ENCODE data around the gene MAN2A1. TPM values are rescaled to one million over a fixed set of nuclear protein-coding genes. Genes with fewer than 3 reads are reported as not detected.

The MAN2A1 gene
- polyA plus RNA-seq, 1 donor from 2014 or later = 5.7 TPM

GRCh38 chr5:109694451-109694891 lies 4.7 kb downstream of the MAN2A1 start:
- Histone ChIP-seq H3K27me3 (ENCODE audit: insufficient read depth, low read depth, low read length) (no peaks in the 10 kb centered on the region), H2AFZ (ENCODE audit: low read depth, low read length) (no peak overlapping the region), H3K9ac (ENCODE audit: low read length) (no peak overlapping the region), H3F3A (ENCODE audit: insufficient read depth, low read length, poor library complexity, severe bottlenecking) (no peaks in the 10 kb centered on the region), H3K79me2 (replicated peaks; ENCODE audit: insufficient read depth, low read length) (peaks cover 42% of the 10 kb centered on the region), H4K20me1 (ENCODE audit: insufficient read depth) (no peaks in the 10 kb centered on the region), H3K4me3 (ENCODE audit: low read length) (no peak overlapping the region), H3K36me3 (ENCODE audit: insufficient read depth, low read length) (no peaks in the 10 kb centered on the region), H3K27ac (ENCODE audit: low read length) (no peak overlapping the region), H3K9me3 (ENCODE audit: low read length) (no peaks in the 10 kb centered on the region), H3K4me2 (ENCODE audit: low read length) (no peak overlapping the region), H3K9me2 (ENCODE audit: insufficient read depth, low read length) (no peaks in the 10 kb centered on the region)
- no peak for TF ChIP-seq REST (IDR thresholded peaks at IDR 0.05; ENCODE audit: borderline replicate concordance)
- no peak for TF ChIP-seq EP300 (conservative IDR thresholded peaks at IDR 0.05; ENCODE audit: poor library complexity, severe bottlenecking)
- no peak for TF ChIP-seq TAF1 (IDR thresholded peaks at IDR 0.05; ENCODE audit: low read depth)
- TF ChIP-seq MXI1 (conservative IDR thresholded peaks at IDR 0.05; ENCODE audit: poor library complexity, severe bottlenecking) = no peak
- TF ChIP-seq RAD21 (conservative IDR thresholded peaks at IDR 0.05) = no peak
- TF ChIP-seq EZH2 (IDR thresholded peaks at IDR 0.05; ENCODE audit: borderline replicate concordance, insufficient read depth, low read length, poor library complexity, severe bottlenecking) = no peak
- no peak for TF ChIP-seq SMC3 (conservative IDR thresholded peaks at IDR 0.05; ENCODE audit: poor library complexity)

- H4K20me1 ChIP-seq (ENCODE audit: insufficient read depth) = no peaks in the 10 kb centered on the region
- H3K4me2 ChIP-seq (ENCODE audit: low read length) = no peak overlapping the region
- no peak overlapping the region for H3K4me3 ChIP-seq (ENCODE audit: low read length)
Measured at GRCh38 chr5:109695005-109695926, 5.5 kb downstream of the MAN2A1 start.

More at GRCh38 chr5:109695005-109695926, 5.5 kb downstream of the MAN2A1 start:
- Histone ChIP-seq H3K9me3 (ENCODE audit: low read length) (no peaks in the 10 kb centered on the region), H3F3A (ENCODE audit: insufficient read depth, low read length, poor library complexity, severe bottlenecking) (no peaks in the 10 kb centered on the region), H3K36me3 (ENCODE audit: insufficient read depth, low read length) (no peaks in the 10 kb centered on the region), H3K27ac (ENCODE audit: low read length) (no peak overlapping the region), H3K9ac (ENCODE audit: low read length) (no peak overlapping the region), H3K9me2 (ENCODE audit: insufficient read depth, low read length) (no peaks in the 10 kb centered on the region), H3K27me3 (ENCODE audit: insufficient read depth, low read depth, low read length) (no peaks in the 10 kb centered on the region), H3K79me2 (replicated peaks; ENCODE audit: insufficient read depth, low read length) (peaks cover 46% of the 10 kb centered on the region), H2AFZ (ENCODE audit: low read depth, low read length) (no peak overlapping the region)
- TF ChIP-seq CTCF (IDR thresholded peaks at IDR 0.05; ENCODE audit: poor library complexity, severe bottlenecking) = no peak
- no peak for TF ChIP-seq RAD21 (conservative IDR thresholded peaks at IDR 0.05)
- no peak for TF ChIP-seq EZH2 (IDR thresholded peaks at IDR 0.05; ENCODE audit: borderline replicate concordance, insufficient read depth, low read length, poor library complexity, severe bottlenecking)
- TF ChIP-seq EP300 (conservative IDR thresholded peaks at IDR 0.05; ENCODE audit: poor library complexity, severe bottlenecking) = no peak
- no peak for TF ChIP-seq POLR2AphosphoS5 (IDR thresholded peaks at IDR 0.05)
- no peak for TF ChIP-seq MXI1 (conservative IDR thresholded peaks at IDR 0.05; ENCODE audit: poor library complexity, severe bottlenecking)
- TF ChIP-seq SMC3 (conservative IDR thresholded peaks at IDR 0.05; ENCODE audit: poor library complexity) = no peak
- no peak for TF ChIP-seq REST (IDR thresholded peaks at IDR 0.05; ENCODE audit: borderline replicate concordance)
- no peak for TF ChIP-seq TAF1 (IDR thresholded peaks at IDR 0.05; ENCODE audit: low read depth)

Data from neural cell (in vitro differentiated cells).